Memory B cell (primary cell): ENCODE data around the gene BCAS3.
A peak's percentile ranks its signal among the peaks of the same experiment; 100 is the strongest.

Experiments used
- ATAC-seq: fragments of 150-1000 bp; cut with Tn5 transposase; 2 replicates; pipeline ENCODE4 v1.10.0; 2021; ENCODE audit warnings: low read depth, mild to moderate bottlenecking, moderate library complexity
- DNase-seq, 2 donors: peaks; one replicate each; pipeline ENCODE4 v3.0.0; 2022; ENCODE audit warnings: low spot score in 2 of 2
- H3K27ac Mint-ChIP-seq: one replicate; pipeline ENCODE4 v1.8.0; 2022; ENCODE audit warnings: mild to moderate bottlenecking, moderate library complexity, mixed read lengths
- H3K27me3 Mint-ChIP-seq: one replicate; pipeline ENCODE4 v1.8.0; 2022; ENCODE audit warnings: mixed read lengths
- H3K36me3 Mint-ChIP-seq: one replicate; pipeline ENCODE4 v1.8.0; 2022; ENCODE audit warnings: mild to moderate bottlenecking, mixed read lengths
- H3K4me1 Mint-ChIP-seq: one replicate; pipeline ENCODE4 v1.8.0; 2022; ENCODE audit warnings: mixed read lengths
- H3K4me3 Mint-ChIP-seq: one replicate; pipeline ENCODE4 v1.8.0; 2022; ENCODE audit warnings: mild to moderate bottlenecking, moderate library complexity, mixed read lengths
- H3K9me3 Mint-ChIP-seq: one replicate; pipeline ENCODE4 v1.8.0; 2022; ENCODE audit warnings: mixed read lengths

BCAS3 gene

GRCh38 chr17:61384692-61385576 is 707.3 kb downstream of the BCAS3 start:
- Mint-ChIP-seq H3K4me1 (no peaks in the 10 kb centered on the region), H3K36me3 (peaks cover 7% of the 10 kb centered on the region), H3K9me3 (no peaks in the 10 kb centered on the region), H3K27me3 (peaks cover 2% of the 10 kb centered on the region), H3K27ac (no peak overlapping the region), H3K4me3 (no peak overlapping the region)
- DNase-seq (no peak), ATAC-seq (no peak)

GRCh38 chr17:61385577-61386236 is 708.1 kb downstream of the BCAS3 start:
- no peak overlapping the region for H3K27ac Mint-ChIP-seq
- no peaks in the 10 kb centered on the region for H3K4me1 Mint-ChIP-seq
- H3K4me3 Mint-ChIP-seq = no peak overlapping the region
- H3K9me3 Mint-ChIP-seq = no peaks in the 10 kb centered on the region
- DNase-seq = no peak
- no peak for ATAC-seq
- peaks cover 2% of the 10 kb centered on the region for H3K27me3 Mint-ChIP-seq
- H3K36me3 Mint-ChIP-seq = peaks cover 7% of the 10 kb centered on the region

- no peak overlapping the region for H3K27ac Mint-ChIP-seq
- H3K4me1 Mint-ChIP-seq = no peaks in the 10 kb centered on the region
- ATAC-seq (no peak), DNase-seq (no peak)
- H3K4me3 Mint-ChIP-seq = no peak overlapping the region
- peaks cover 7% of the 10 kb centered on the region for H3K36me3 Mint-ChIP-seq
- H3K9me3 Mint-ChIP-seq = no peaks in the 10 kb centered on the region
- peaks cover 2% of the 10 kb centered on the region for H3K27me3 Mint-ChIP-seq
Observed at GRCh38 chr17:61386251-61386650, 708.6 kb downstream of the BCAS3 start.

- Mint-ChIP-seq H3K27ac (no peak overlapping the region), H3K36me3 (peaks cover 7% of the 10 kb centered on the region), H3K4me3 (no peak overlapping the region), H3K27me3 (peaks cover 2% of the 10 kb centered on the region), H3K4me1 (no peaks in the 10 kb centered on the region), H3K9me3 (no peaks in the 10 kb centered on the region)
- DNase-seq (no peak), ATAC-seq (no peak)
Observed at GRCh38 chr17:61387011-61387410, 709.4 kb downstream of the BCAS3 start.

GRCh38 chr17:61387511-61388305 is 710.1 kb downstream of the BCAS3 start:
- Mint-ChIP-seq H3K27me3 (peaks cover 2% of the 10 kb centered on the region), H3K27ac (no peak overlapping the region), H3K4me3 (no peak overlapping the region), H3K9me3 (no peaks in the 10 kb centered on the region), H3K36me3 (peaks cover 4% of the 10 kb centered on the region), H3K4me1 (no peaks in the 10 kb centered on the region)
- DNase-seq = no peak
- ATAC-seq = no peak

- ATAC-seq = no peak
- H3K27me3 Mint-ChIP-seq = peaks cover 2% of the 10 kb centered on the region
- no peaks in the 10 kb centered on the region for H3K9me3 Mint-ChIP-seq
- no peak overlapping the region for H3K27ac Mint-ChIP-seq
- no peak for DNase-seq
- no peaks in the 10 kb centered on the region for H3K4me1 Mint-ChIP-seq
- peaks cover 3% of the 10 kb centered on the region for H3K36me3 Mint-ChIP-seq
- H3K4me3 Mint-ChIP-seq = no peak overlapping the region
Observed at GRCh38 chr17:61388561-61389356, 711.1 kb downstream of the BCAS3 start.

GRCh38 chr17:61389670-61390478 is 712.2 kb downstream of the BCAS3 start:
- DNase-seq (peak in 1 of 2 donors; percentile 57), ATAC-seq (peak; percentile 47)
- Mint-ChIP-seq H3K36me3 (peaks cover 3% of the 10 kb centered on the region), H3K4me1 (no peaks in the 10 kb centered on the region), H3K4me3 (no peak overlapping the region), H3K27ac (no peak overlapping the region), H3K9me3 (no peaks in the 10 kb centered on the region), H3K27me3 (peaks cover 2% of the 10 kb centered on the region)

GRCh38 chr17:61390479-61390791 is 712.8 kb downstream of the BCAS3 start:
- peaks cover 3% of the 10 kb centered on the region for H3K27me3 Mint-ChIP-seq
- H3K4me1 Mint-ChIP-seq = no peaks in the 10 kb centered on the region
- ATAC-seq = no peak
- H3K36me3 Mint-ChIP-seq = peaks cover 3% of the 10 kb centered on the region
- H3K4me3 Mint-ChIP-seq = no peak overlapping the region
- DNase-seq = no peak
- H3K9me3 Mint-ChIP-seq = no peaks in the 10 kb centered on the region
- no peak overlapping the region for H3K27ac Mint-ChIP-seq

- H3K36me3 Mint-ChIP-seq = peaks cover 3% of the 10 kb centered on the region
- DNase-seq (no peak), ATAC-seq (no peak)
- no peaks in the 10 kb centered on the region for H3K9me3 Mint-ChIP-seq
- H3K4me1 Mint-ChIP-seq = no peaks in the 10 kb centered on the region
- H3K4me3 Mint-ChIP-seq = no peak overlapping the region
- H3K27me3 Mint-ChIP-seq = peaks cover 5% of the 10 kb centered on the region
- H3K27ac Mint-ChIP-seq = no peak overlapping the region
Observed at GRCh38 chr17:61391595-61392291, 714.1 kb downstream of the BCAS3 start.

- no peak for DNase-seq
Observed at GRCh38 chr17:61392679-61393078, 715.0 kb downstream of the BCAS3 start.

GRCh38 chr17:61393550-61393903 is 715.9 kb downstream of the BCAS3 start:
- Mint-ChIP-seq H3K36me3 (peaks cover under 1% of the 10 kb centered on the region), H3K27ac (no peak overlapping the region), H3K4me3 (no peak overlapping the region), H3K9me3 (no peaks in the 10 kb centered on the region), H3K27me3 (peaks cover 11% of the 10 kb centered on the region), H3K4me1 (peaks cover 2% of the 10 kb centered on the region)
- ATAC-seq = peak; percentile 56
- no peak for DNase-seq

More at GRCh38 chr17:61392679-61393078, 715.0 kb downstream of the BCAS3 start:
- no peaks in the 10 kb centered on the region for H3K4me1 Mint-ChIP-seq
- H3K27ac Mint-ChIP-seq = no peak overlapping the region
- peaks cover 5% of the 10 kb centered on the region for H3K27me3 Mint-ChIP-seq
- ATAC-seq = no peak
- no peaks in the 10 kb centered on the region for H3K9me3 Mint-ChIP-seq
- peaks cover 3% of the 10 kb centered on the region for H3K36me3 Mint-ChIP-seq
- no peak overlapping the region for H3K4me3 Mint-ChIP-seq

- ATAC-seq (no peak), DNase-seq (no peak)
- peaks cover 12% of the 10 kb centered on the region for H3K27me3 Mint-ChIP-seq
- peaks cover 2% of the 10 kb centered on the region for H3K36me3 Mint-ChIP-seq
- H3K4me3 Mint-ChIP-seq = no peak overlapping the region
- no peak overlapping the region for H3K27ac Mint-ChIP-seq
- H3K9me3 Mint-ChIP-seq = no peaks in the 10 kb centered on the region
- H3K4me1 Mint-ChIP-seq = peaks cover 4% of the 10 kb centered on the region
Observed at GRCh38 chr17:61393904-61394629, 716.4 kb downstream of the BCAS3 start.
